ENCODE results near the gene OR1N1. TPM values are rescaled to one million over a fixed set of nuclear protein-coding genes. Genes with fewer than 3 reads are reported as not detected.

The OR1N1 gene
- polyA plus RNA-seq, 1 donor from 2014 or later = not detected

DNA sequence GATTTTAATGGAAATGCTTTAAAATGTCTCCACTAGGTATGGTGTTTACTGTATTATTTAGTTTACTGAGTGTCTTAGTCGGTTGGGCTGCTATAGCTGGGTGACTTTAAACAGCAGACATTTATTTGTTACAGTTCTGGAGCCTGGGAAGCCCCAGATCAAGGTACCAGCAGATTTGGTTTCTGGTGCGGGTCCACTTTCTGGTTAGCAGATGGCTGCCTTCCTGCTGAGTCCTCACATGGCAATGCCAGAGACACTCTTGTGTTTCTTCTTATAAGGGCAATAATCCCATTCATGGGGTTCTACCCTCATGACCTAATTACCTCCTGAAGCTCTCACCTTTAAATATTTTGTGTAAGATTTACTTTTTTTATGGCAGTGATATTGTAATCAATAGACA lies 8.9 kb downstream of the OR1N1 start:
- Histone ChIP-seq H3K27ac (ENCODE audit: low read length) (no peak overlapping the region), H3K4me2 (ENCODE audit: low read length) (no peak overlapping the region), H3K27me3 (ENCODE audit: insufficient read depth, low read depth, low read length) (no peaks in the 10 kb centered on the region), H2AFZ (ENCODE audit: low read depth, low read length) (no peak overlapping the region), H3K4me3 (ENCODE audit: low read length) (no peak overlapping the region), H4K20me1 (ENCODE audit: insufficient read depth) (no peaks in the 10 kb centered on the region), H3K36me3 (ENCODE audit: insufficient read depth, low read length) (no peaks in the 10 kb centered on the region), H3K9ac (ENCODE audit: low read length) (no peak overlapping the region), H3K9me3 (ENCODE audit: low read length) (no peaks in the 10 kb centered on the region), H3K79me2 (replicated peaks; ENCODE audit: insufficient read depth, low read length) (no peaks in the 10 kb centered on the region), H3K9me2 (ENCODE audit: insufficient read depth, low read length) (no peaks in the 10 kb centered on the region), H3F3A (ENCODE audit: insufficient read depth, low read length, poor library complexity, severe bottlenecking) (no peaks in the 10 kb centered on the region)
- TF ChIP-seq TAF1 (IDR thresholded peaks at IDR 0.05; ENCODE audit: low read depth) (no peak), RAD21 (conservative IDR thresholded peaks at IDR 0.05) (no peak), EP300 (conservative IDR thresholded peaks at IDR 0.05; ENCODE audit: poor library complexity, severe bottlenecking) (no peak), MXI1 (conservative IDR thresholded peaks at IDR 0.05; ENCODE audit: poor library complexity, severe bottlenecking) (no peak), EZH2 (IDR thresholded peaks at IDR 0.05; ENCODE audit: borderline replicate concordance, insufficient read depth, low read length, poor library complexity, severe bottlenecking) (no peak), POLR2AphosphoS5 (IDR thresholded peaks at IDR 0.05) (no peak), SMC3 (conservative IDR thresholded peaks at IDR 0.05; ENCODE audit: poor library complexity) (no peak)
- TF ChIP-seq, protein P1, sequence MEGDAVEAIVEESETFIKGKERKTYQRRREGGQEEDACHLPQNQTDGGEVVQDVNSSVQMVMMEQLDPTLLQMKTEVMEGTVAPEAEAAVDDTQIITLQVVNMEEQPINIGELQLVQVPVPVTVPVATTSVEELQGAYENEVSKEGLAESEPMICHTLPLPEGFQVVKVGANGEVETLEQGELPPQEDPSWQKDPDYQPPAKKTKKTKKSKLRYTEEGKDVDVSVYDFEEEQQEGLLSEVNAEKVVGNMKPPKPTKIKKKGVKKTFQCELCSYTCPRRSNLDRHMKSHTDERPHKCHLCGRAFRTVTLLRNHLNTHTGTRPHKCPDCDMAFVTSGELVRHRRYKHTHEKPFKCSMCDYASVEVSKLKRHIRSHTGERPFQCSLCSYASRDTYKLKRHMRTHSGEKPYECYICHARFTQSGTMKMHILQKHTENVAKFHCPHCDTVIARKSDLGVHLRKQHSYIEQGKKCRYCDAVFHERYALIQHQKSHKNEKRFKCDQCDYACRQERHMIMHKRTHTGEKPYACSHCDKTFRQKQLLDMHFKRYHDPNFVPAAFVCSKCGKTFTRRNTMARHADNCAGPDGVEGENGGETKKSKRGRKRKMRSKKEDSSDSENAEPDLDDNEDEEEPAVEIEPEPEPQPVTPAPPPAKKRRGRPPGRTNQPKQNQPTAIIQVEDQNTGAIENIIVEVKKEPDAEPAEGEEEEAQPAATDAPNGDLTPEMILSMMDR (IDR thresholded peaks at IDR 0.05; ENCODE audit: poor library complexity, severe bottlenecking) = no peak

DNA sequence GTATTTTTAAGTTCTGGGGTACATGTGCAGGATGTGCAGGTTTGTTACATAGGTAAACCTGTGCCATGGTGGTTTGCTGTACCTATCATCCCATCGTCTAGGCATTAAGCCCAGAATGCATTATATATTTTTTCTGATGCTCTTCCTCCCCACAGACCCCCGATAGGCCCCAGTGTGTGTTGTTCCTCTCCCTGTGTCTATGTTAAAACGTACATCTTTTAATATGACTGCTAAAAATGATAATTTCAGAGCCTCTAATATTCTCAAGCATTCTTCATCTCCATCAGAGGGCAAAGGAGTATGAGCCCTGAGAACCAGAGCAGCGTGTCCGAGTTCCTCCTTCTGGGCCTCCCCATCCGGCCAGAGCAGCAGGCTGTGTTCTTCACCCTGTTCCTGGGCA lies 16.6 kb downstream of the OR1N1 start, which contains the start of gene OR1J2:
Gene OR1J2, plus strand, starts transcription at position 301 of the 400 bp plus-strand sequence. Its CDS starts 0 bp downstream, at position 301.
- H3K4me3 ChIP-seq (ENCODE audit: low read length) = no peak within 1 kb of the TSS
- no peaks in the 10 kb centered on the region for H3F3A ChIP-seq (ENCODE audit: insufficient read depth, low read length, poor library complexity, severe bottlenecking)
- TF ChIP-seq SMC3 (conservative IDR thresholded peaks at IDR 0.05; ENCODE audit: poor library complexity) (no peak), RAD21 (conservative IDR thresholded peaks at IDR 0.05) (no peak)
- no peak within 1 kb of the TSS for H3K27ac ChIP-seq (ENCODE audit: low read length)
- no peaks in the 10 kb centered on the region for H3K27me3 ChIP-seq (ENCODE audit: insufficient read depth, low read depth, low read length)
- no peaks in the 10 kb centered on the region for H4K20me1 ChIP-seq (ENCODE audit: insufficient read depth)
- H3K4me2 ChIP-seq (ENCODE audit: low read length) = no peak within 1 kb of the TSS
- no peak within 1 kb of the TSS for H2AFZ ChIP-seq (ENCODE audit: low read depth, low read length)
- H3K9ac ChIP-seq (ENCODE audit: low read length) = no peak within 1 kb of the TSS
- no peaks in the 10 kb centered on the region for H3K9me2 ChIP-seq (ENCODE audit: insufficient read depth, low read length)
- H3K79me2 ChIP-seq (replicated peaks; ENCODE audit: insufficient read depth, low read length) = no peaks in the 10 kb centered on the region
- H3K9me3 ChIP-seq (ENCODE audit: low read length) = no peaks in the 10 kb centered on the region
- no peaks in the 10 kb centered on the region for H3K36me3 ChIP-seq (ENCODE audit: insufficient read depth, low read length)

DNA sequence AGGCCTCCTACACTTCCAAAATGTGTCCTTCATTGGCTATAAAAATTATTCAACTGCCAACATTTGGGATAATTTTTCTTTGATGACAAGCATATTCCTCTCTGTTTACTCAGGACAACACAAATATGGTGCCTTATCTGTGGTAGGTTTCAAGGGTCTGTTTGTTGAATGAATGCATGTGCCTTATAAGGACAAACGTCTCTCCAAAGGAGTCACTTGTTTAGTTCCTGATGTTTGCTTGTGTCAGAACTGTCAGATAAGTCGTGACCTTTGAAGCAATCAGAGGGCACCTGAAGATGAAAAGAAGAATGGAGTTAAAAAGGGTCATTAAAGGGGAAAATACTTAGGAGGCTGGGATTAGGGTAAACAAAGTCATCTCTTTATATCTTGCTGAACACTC lies 20.1 kb downstream of the OR1N1 start:
- H4K20me1 ChIP-seq (ENCODE audit: insufficient read depth) = no peaks in the 10 kb centered on the region
- no peak overlapping the region for H3K27ac ChIP-seq (ENCODE audit: low read length)
- H3K4me2 ChIP-seq (ENCODE audit: low read length) = no peak overlapping the region
- no peaks in the 10 kb centered on the region for H3K79me2 ChIP-seq (replicated peaks; ENCODE audit: insufficient read depth, low read length)
- H3K9ac ChIP-seq (ENCODE audit: low read length) = no peak overlapping the region
- H3K4me3 ChIP-seq (ENCODE audit: low read length) = no peak overlapping the region
- no peak overlapping the region for H2AFZ ChIP-seq (ENCODE audit: low read depth, low read length)
- H3K9me2 ChIP-seq (ENCODE audit: insufficient read depth, low read length) = no peaks in the 10 kb centered on the region
- H3F3A ChIP-seq (ENCODE audit: insufficient read depth, low read length, poor library complexity, severe bottlenecking) = no peaks in the 10 kb centered on the region
- H3K36me3 ChIP-seq (ENCODE audit: insufficient read depth, low read length) = no peaks in the 10 kb centered on the region
- no peaks in the 10 kb centered on the region for H3K27me3 ChIP-seq (ENCODE audit: insufficient read depth, low read depth, low read length)
- no peaks in the 10 kb centered on the region for H3K9me3 ChIP-seq (ENCODE audit: low read length)
- TF ChIP-seq EZH2 (IDR thresholded peaks at IDR 0.05; ENCODE audit: borderline replicate concordance, insufficient read depth, low read length, poor library complexity, severe bottlenecking) = no peak
- TF ChIP-seq POLR2AphosphoS5 (IDR thresholded peaks at IDR 0.05) = no peak
- TF ChIP-seq, protein P1 (IDR thresholded peaks at IDR 0.05; ENCODE audit: poor library complexity, severe bottlenecking) = no peak
- TF ChIP-seq, protein P2, sequence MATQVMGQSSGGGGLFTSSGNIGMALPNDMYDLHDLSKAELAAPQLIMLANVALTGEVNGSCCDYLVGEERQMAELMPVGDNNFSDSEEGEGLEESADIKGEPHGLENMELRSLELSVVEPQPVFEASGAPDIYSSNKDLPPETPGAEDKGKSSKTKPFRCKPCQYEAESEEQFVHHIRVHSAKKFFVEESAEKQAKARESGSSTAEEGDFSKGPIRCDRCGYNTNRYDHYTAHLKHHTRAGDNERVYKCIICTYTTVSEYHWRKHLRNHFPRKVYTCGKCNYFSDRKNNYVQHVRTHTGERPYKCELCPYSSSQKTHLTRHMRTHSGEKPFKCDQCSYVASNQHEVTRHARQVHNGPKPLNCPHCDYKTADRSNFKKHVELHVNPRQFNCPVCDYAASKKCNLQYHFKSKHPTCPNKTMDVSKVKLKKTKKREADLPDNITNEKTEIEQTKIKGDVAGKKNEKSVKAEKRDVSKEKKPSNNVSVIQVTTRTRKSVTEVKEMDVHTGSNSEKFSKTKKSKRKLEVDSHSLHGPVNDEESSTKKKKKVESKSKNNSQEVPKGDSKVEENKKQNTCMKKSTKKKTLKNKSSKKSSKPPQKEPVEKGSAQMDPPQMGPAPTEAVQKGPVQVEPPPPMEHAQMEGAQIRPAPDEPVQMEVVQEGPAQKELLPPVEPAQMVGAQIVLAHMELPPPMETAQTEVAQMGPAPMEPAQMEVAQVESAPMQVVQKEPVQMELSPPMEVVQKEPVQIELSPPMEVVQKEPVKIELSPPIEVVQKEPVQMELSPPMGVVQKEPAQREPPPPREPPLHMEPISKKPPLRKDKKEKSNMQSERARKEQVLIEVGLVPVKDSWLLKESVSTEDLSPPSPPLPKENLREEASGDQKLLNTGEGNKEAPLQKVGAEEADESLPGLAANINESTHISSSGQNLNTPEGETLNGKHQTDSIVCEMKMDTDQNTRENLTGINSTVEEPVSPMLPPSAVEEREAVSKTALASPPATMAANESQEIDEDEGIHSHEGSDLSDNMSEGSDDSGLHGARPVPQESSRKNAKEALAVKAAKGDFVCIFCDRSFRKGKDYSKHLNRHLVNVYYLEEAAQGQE (IDR thresholded peaks at IDR 0.05; ENCODE audit: borderline replicate concordance) = no peak
- no peak for TF ChIP-seq MXI1 (conservative IDR thresholded peaks at IDR 0.05; ENCODE audit: poor library complexity, severe bottlenecking)
- TF ChIP-seq RAD21 (conservative IDR thresholded peaks at IDR 0.05) = no peak
- no peak for TF ChIP-seq EP300 (conservative IDR thresholded peaks at IDR 0.05; ENCODE audit: poor library complexity, severe bottlenecking)
